HL-60 (cell line): ENCODE data around the gene TRO.

ENCODE experiments used
- DNase-seq, 2 experiments: peaks; one replicate each; pipeline ENCODE4 v3.0.0-alpha.2; 2010 to 2020; ENCODE audit warnings: low read depth in 1 of 2, low spot score in 1 of 2
- H3K27ac ChIP-seq: fragments of 250-450 bp; sonication (Bioruptor Pico); replicated peaks from 2 replicates; pipeline ENCODE4 v1.5.1; 2020; ENCODE audit warnings: mild to moderate bottlenecking, moderate library complexity
- H3K27me3 ChIP-seq: fragments of 250-450 bp; sonication (Bioruptor Pico); 2 replicates; pipeline ENCODE4 v1.5.1; 2021; ENCODE audit warnings: mild to moderate bottlenecking, moderate library complexity; ENCODE audit not compliant: insufficient read depth, poor library complexity, severe bottlenecking
- H3K4me3 ChIP-seq: replicated peaks from 2 replicates; pipeline ENCODE4 v1.5.1; 2011; ENCODE audit warnings: mild to moderate bottlenecking, control low read depth, low read length; ENCODE audit not compliant: insufficient read depth
- CTCF ChIP-seq: IDR thresholded peaks from one replicate; pipeline ENCODE4 v1.5.1; 2011; ENCODE audit warnings: low read length, control low read depth, inconsistent platforms; ENCODE audit not compliant: insufficient read depth
- GABPA ChIP-seq: IDR thresholded peaks from 2 replicates; pipeline ENCODE4 v1.6.1; 2012; ENCODE audit warnings: low read depth
- POLR2AphosphoS5 ChIP-seq: IDR thresholded peaks from 2 replicates; pipeline ENCODE4 v1.6.1; 2012; ENCODE audit warnings: low read depth
- SPI1 ChIP-seq: IDR thresholded peaks from 2 replicates; pipeline ENCODE4 v1.6.1; 2012; ENCODE audit warnings: low read depth, mild to moderate bottlenecking, borderline replicate concordance
- TF ChIP-seq, protein P1 (sequence below): IDR thresholded peaks from 2 replicates; pipeline ENCODE4 v1.6.1; 2012; ENCODE audit warnings: low read depth; ENCODE audit not compliant: insufficient replicate concordance

TRO gene

GRCh38 chrX:54922547-54922946 is 1.9 kb downstream of the TRO start:
- Histone ChIP-seq H3K27me3 (peaks cover 6% of the 10 kb centered on the region), H3K27ac (no peak overlapping the region), H3K4me3 (no peak overlapping the region)
- no peak for DNase-seq
- TF ChIP-seq GABPA, result no peak
- TF ChIP-seq, protein P1, sequence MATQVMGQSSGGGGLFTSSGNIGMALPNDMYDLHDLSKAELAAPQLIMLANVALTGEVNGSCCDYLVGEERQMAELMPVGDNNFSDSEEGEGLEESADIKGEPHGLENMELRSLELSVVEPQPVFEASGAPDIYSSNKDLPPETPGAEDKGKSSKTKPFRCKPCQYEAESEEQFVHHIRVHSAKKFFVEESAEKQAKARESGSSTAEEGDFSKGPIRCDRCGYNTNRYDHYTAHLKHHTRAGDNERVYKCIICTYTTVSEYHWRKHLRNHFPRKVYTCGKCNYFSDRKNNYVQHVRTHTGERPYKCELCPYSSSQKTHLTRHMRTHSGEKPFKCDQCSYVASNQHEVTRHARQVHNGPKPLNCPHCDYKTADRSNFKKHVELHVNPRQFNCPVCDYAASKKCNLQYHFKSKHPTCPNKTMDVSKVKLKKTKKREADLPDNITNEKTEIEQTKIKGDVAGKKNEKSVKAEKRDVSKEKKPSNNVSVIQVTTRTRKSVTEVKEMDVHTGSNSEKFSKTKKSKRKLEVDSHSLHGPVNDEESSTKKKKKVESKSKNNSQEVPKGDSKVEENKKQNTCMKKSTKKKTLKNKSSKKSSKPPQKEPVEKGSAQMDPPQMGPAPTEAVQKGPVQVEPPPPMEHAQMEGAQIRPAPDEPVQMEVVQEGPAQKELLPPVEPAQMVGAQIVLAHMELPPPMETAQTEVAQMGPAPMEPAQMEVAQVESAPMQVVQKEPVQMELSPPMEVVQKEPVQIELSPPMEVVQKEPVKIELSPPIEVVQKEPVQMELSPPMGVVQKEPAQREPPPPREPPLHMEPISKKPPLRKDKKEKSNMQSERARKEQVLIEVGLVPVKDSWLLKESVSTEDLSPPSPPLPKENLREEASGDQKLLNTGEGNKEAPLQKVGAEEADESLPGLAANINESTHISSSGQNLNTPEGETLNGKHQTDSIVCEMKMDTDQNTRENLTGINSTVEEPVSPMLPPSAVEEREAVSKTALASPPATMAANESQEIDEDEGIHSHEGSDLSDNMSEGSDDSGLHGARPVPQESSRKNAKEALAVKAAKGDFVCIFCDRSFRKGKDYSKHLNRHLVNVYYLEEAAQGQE, result no peak
- TF ChIP-seq SPI1, result no peak
- TF ChIP-seq POLR2AphosphoS5, result no peak
- TF ChIP-seq CTCF, result no peak

DNA sequence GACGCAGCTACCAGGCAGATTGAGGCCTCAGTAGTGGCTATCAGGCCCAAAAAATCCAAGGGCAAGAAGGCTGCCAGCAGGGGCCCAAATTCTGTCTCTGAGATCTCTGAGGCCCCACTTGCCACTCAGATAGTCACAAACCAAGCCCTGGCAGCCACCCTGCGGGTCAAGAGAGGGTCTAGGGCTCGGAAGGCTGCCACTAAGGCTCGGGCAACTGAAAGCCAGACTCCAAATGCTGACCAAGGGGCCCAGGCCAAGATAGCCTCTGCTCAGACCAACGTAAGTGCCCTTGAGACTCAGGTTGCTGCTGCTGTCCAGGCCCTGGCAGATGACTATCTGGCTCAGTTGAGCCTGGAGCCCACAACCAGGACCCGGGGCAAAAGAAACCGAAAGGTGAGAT is 2.8 kb downstream of the TRO start:
- Histone ChIP-seq H3K4me3 (no peak overlapping the region), H3K27me3 (peaks cover 6% of the 10 kb centered on the region)
- TF ChIP-seq SPI1, result no peak
- TF ChIP-seq CTCF, result no peak
- TF ChIP-seq GABPA, result no peak
- TF ChIP-seq, protein P1, result no peak

DNA sequence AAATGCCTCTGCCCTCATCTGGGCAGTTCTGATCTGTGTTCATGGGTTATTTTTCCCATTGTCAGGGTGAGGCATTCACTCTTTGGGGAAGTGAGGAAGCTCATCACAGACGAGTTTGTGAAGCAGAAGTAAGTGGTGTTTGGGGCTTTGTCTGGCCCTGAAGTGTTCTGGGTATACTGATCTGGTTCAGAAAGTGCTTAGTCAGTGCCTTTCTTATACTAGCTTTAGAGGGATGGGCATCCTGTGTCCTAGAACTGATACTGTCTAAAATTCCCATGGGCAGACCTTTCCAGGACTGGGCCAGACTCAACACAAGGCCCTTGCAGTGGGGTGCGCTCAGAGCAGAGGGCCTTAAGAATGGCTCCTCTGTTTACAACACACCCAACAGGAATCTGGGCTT is 6.4 kb downstream of the TRO start:
- Histone ChIP-seq H3K4me3 (no peak overlapping the region), H3K27me3 (no peaks in the 10 kb centered on the region), H3K27ac (no peak overlapping the region)
- TF ChIP-seq, protein P1, result no peak
- TF ChIP-seq GABPA (no peak), SPI1 (no peak), CTCF (no peak), POLR2AphosphoS5 (no peak)
- DNase-seq, result no peak

More for the DNA sequence above, 2.8 kb downstream of the TRO start:
- no peak for DNase-seq
- no peak overlapping the region for H3K27ac ChIP-seq
